Esophagus muscularis mucosa (tissue), 4 donors: ENCODE data around the gene FIS1. TPM values are rescaled to one million over a fixed set of nuclear protein-coding genes. Genes with fewer than 3 reads are reported as not detected.
"Not testable (repeated sequence)": the region's sequence is repeated elsewhere in the genome, so short reads cannot be mapped to it uniquely, and the experiment has no call there.

Experiments used
- DNase-seq: peaks from one replicate; pipeline ENCODE4 v3.0.0-alpha.2; 2017; ENCODE audit errors: extremely low spot score
- H3K27ac ChIP-seq, 4 donors: fragments of 200-600 bp; sonication (generic); replicated peaks in 1 of 4; 1 replicate in 3 of 4; 2 replicates in 1 of 4; pipeline ENCODE4 v1.5.1; 2016 to 2019; ENCODE audit warnings: mild to moderate bottlenecking in 1 of 4
- H3K27me3 ChIP-seq, 4 donors: fragments of 200-600 bp; sonication (generic); one replicate each; pipeline versions ENCODE4 v1.5.1 to v1.6.0; 2016 to 2019
- H3K36me3 ChIP-seq, 4 donors: fragments of 200-600 bp; sonication (generic); one replicate each; pipeline ENCODE4 v1.5.1; 2016 to 2019
- H3K4me1 ChIP-seq, 4 donors: fragments of 200-600 bp; sonication (generic); one replicate each; pipeline ENCODE4 v1.5.1; 2016 to 2019
- H3K4me3 ChIP-seq, 4 donors: fragments of 200-600 bp; sonication (generic); 1 replicate in 2 of 4; 2 replicates in 2 of 4; pipeline ENCODE4 v1.5.1; 2016 to 2019; ENCODE audit warnings: mild to moderate bottlenecking in 4 of 4, moderate library complexity in 1 of 4
- H3K9me3 ChIP-seq, 4 donors: fragments of 200-600 bp; sonication (generic); 1 replicate in 3 of 4; 2 replicates in 1 of 4; pipeline ENCODE4 v1.5.1; 2016 to 2019
- CTCF ChIP-seq, 3 experiments: fragments of 200-600 bp in 2 of 3; fragments of 450-650 bp in 1 of 3; sonication (generic) in 2 of 3; IDR thresholded peaks; one replicate each; pipeline ENCODE4 v1.5.1; 2017 to 2019; ENCODE audit warnings: antibody characterized with exemption in 3 of 3, mild to moderate bottlenecking in 2 of 3, moderate library complexity in 1 of 3
- EP300 ChIP-seq: sonication (generic); formaldehyde crosslinking; IDR thresholded peaks from one replicate; pipeline ENCODE4 v1.6.1; 2017; ENCODE audit warnings: antibody characterized with exemption
- POLR2A ChIP-seq: fragments of 450-650 bp; IDR thresholded peaks from one replicate; pipeline ENCODE4 v1.6.1; 2017; ENCODE audit warnings: antibody characterized with exemption, moderate library complexity, mild to moderate bottlenecking, low read depth
- POLR2AphosphoS5 ChIP-seq, 2 donors: sonication (generic); formaldehyde crosslinking; IDR thresholded peaks; one replicate each; pipeline ENCODE4 v1.6.1; 2017; ENCODE audit warnings: antibody characterized with exemption in 2 of 2
- WGBS: methylation state at CpG from one replicate; pipeline ENCODE4 v1.1.5; 2018; 5-methylcytosine and 5-hydroxymethylcytosine counted together
- intact Hi-C: fragments of 100-400 bp; cut with DNase I; formaldehyde crosslinking; loops from one replicate; pipeline ENCODE4 v1.15.1; 2023
- total RNA-seq, 4 donors: library from RNA; depleted of rRNA; stranded (reverse); fragments of >200 nt; gene quantifications; one replicate each; pipeline versions ENCODE4 v1.1.0 to v1.2.1, GENCODE V29; 2016

The FIS1 gene
- total RNA-seq, 4 donors from 2014 or later: 216 to 310 (median 295) TPM

GRCh38 chr7:101205901-101206664 is 38.8 kb downstream of the FIS1 start:
- TF ChIP-seq EP300: no peak
- no peak for TF ChIP-seq CTCF (IDR thresholded peaks at IDR 0.05)
- TF ChIP-seq POLR2A: no peak
- no peak for TF ChIP-seq POLR2AphosphoS5 (IDR thresholded peaks at IDR 0.05)
- Histone ChIP-seq H3K27ac (no peak overlapping the region), H3K4me3 (no peak overlapping the region), H3K4me1 (peaks cover 8 to 12% (median 11%) of the 10 kb centered on the region in 4 donors), H3K27me3 (peaks cover 6 to 30% (median 18%) of the 10 kb centered on the region in 4 donors), H3K9me3 (no peaks in the 10 kb centered on the region), H3K36me3 (peaks cover 27 to 54% (median 53%) of the 10 kb centered on the region in 4 donors)
- intact Hi-C loops: no loop called here
- DNase-seq: no peak
- WGBS: 84% methylated on average over 32 of the region's 32 CpGs

- 63% methylated on average over 20 of the region's 22 CpGs for WGBS
- DNase-seq, intact Hi-C loops, H3K27ac ChIP-seq, H3K4me3 ChIP-seq, H3K9me3 ChIP-seq: not testable (repeated sequence)
- H3K4me1 ChIP-seq: peaks cover 8 to 12% (median 11%) of the 10 kb centered on the region in 4 donors
- peaks cover 6 to 51% (median 28%) of the 10 kb centered on the region in 4 donors for H3K27me3 ChIP-seq
- peaks cover 12 to 34% (median 32%) of the 10 kb centered on the region in 4 donors for H3K36me3 ChIP-seq
These were observed 40.8 kb downstream of the FIS1 start for GRCh38 chr7:101203740-101204738.

GRCh38 chr7:101202603-101202918 is 42.3 kb downstream of the FIS1 start:
- 83% methylated on average over 5 of the region's 5 CpGs for WGBS
- H3K9me3 ChIP-seq: no peaks in the 10 kb centered on the region
- intact Hi-C loops: no loop called here
- no peak for DNase-seq
- H3K27ac ChIP-seq: no peak overlapping the region
- peaks cover 8 to 12% (median 11%) of the 10 kb centered on the region in 4 donors for H3K4me1 ChIP-seq
- TF ChIP-seq POLR2A (no peak), POLR2AphosphoS5 (IDR thresholded peaks at IDR 0.05) (no peak), CTCF (IDR thresholded peaks at IDR 0.05) (no peak), EP300 (no peak)
- peaks cover 6 to 65% (median 28%) of the 10 kb centered on the region in 4 donors for H3K27me3 ChIP-seq
- peaks cover 12 to 19% (median 18%) of the 10 kb centered on the region in 4 donors for H3K36me3 ChIP-seq
- H3K4me3 ChIP-seq: no peak overlapping the region

GRCh38 chr7:101201695-101202602 is 42.9 kb downstream of the FIS1 start:
- peaks cover 6 to 72% (median 30%) of the 10 kb centered on the region in 4 donors for H3K27me3 ChIP-seq
- intact Hi-C loops: no loop called here
- H3K4me1 ChIP-seq: peaks cover 8 to 12% (median 11%) of the 10 kb centered on the region in 4 donors
- peak overlapping the region; percentile 11 to 37 (median 25) for H3K4me3 ChIP-seq
- TF ChIP-seq CTCF (IDR thresholded peaks at IDR 0.05): no peak
- no peak for DNase-seq
- peaks cover 9 to 13% (median 11%) of the 10 kb centered on the region in 4 donors for H3K36me3 ChIP-seq
- H3K9me3 ChIP-seq: no peaks in the 10 kb centered on the region
- H3K27ac ChIP-seq: no peak overlapping the region
- WGBS: 23% methylated on average over 24 of the region's 75 CpGs
